Neural cell (in vitro differentiated cells): Measurements from ENCODE around the gene RALGDS.
A peak's percentile ranks its signal among the peaks of the same experiment; 100 is the strongest.

ENCODE experiments used
- CTCF ChIP-seq: fragments of 450-650 bp; IDR thresholded peaks from 2 replicates; pipeline ENCODE4 v1.5.1; 2014; ENCODE audit warnings: antibody characterized with exemption, mild to moderate bottlenecking, moderate library complexity; ENCODE audit not compliant: poor library complexity, severe bottlenecking
- EP300 ChIP-seq: fragments of 450-650 bp; conservative IDR thresholded peaks from 2 replicates; pipeline ENCODE4 v1.6.1; 2014; ENCODE audit warnings: antibody characterized with exemption, mild to moderate bottlenecking, moderate library complexity; ENCODE audit not compliant: poor library complexity, severe bottlenecking
- EZH2 ChIP-seq: fragments of 200-600, 300-800 bp; shearing (Covaris generic), sonication (generic); IDR thresholded peaks from 2 replicates; pipeline ENCODE4 v1.6.1; 2014; ENCODE audit warnings: antibody characterized with exemption, low read length, borderline replicate concordance, mild to moderate bottlenecking; ENCODE audit not compliant: insufficient read depth, poor library complexity, severe bottlenecking
- MXI1 ChIP-seq: fragments of 450-650 bp; conservative IDR thresholded peaks from 2 replicates; pipeline ENCODE4 v1.6.1; 2014; ENCODE audit warnings: antibody characterized with exemption, mild to moderate bottlenecking; ENCODE audit not compliant: poor library complexity, severe bottlenecking
- POLR2AphosphoS5 ChIP-seq: IDR thresholded peaks from 2 replicates; pipeline ENCODE4 v1.6.1; 2012
- RAD21 ChIP-seq: fragments of 450-650 bp; conservative IDR thresholded peaks from 2 replicates; pipeline ENCODE4 v1.6.1; 2014; ENCODE audit warnings: antibody characterized with exemption, mild to moderate bottlenecking, moderate library complexity
- REST ChIP-seq: IDR thresholded peaks from 2 replicates; pipeline ENCODE4 v1.6.1; 2012; ENCODE audit warnings: borderline replicate concordance
- SMC3 ChIP-seq: fragments of 450-650 bp; conservative IDR thresholded peaks from 2 replicates; pipeline ENCODE4 v1.6.1; 2014; ENCODE audit warnings: antibody characterized with exemption, mild to moderate bottlenecking, moderate library complexity; ENCODE audit not compliant: poor library complexity

- TF ChIP-seq CTCF (no peak), POLR2AphosphoS5 (no peak), EZH2 (no peak), MXI1 (peak; percentile 59), EP300 (no peak), REST (peak; percentile 7), RAD21 (no peak), SMC3 (no peak)
These were observed 27.4 kb upstream of the RALGDS start for GRCh38 chr9:133148199-133149129.
